PC-3 (cell line): ENCODE measurements around the gene FRMPD1.

Source experiments
- EZH2 ChIP-seq: fragments of 300-600 bp; sonication (generic); IDR thresholded peaks from one replicate; pipeline ENCODE4 v1.6.1; 2017; ENCODE audit warnings: antibody characterized with exemption, mild to moderate bottlenecking, low read length; ENCODE audit not compliant: unreplicated experiment
- EZH2phosphoT487 ChIP-seq: fragments of 300-600 bp; sonication (generic); IDR thresholded peaks from 2 replicates; pipeline ENCODE4 v1.6.1; 2018; ENCODE audit warnings: mild to moderate bottlenecking, antibody characterized with exemption, low read length, borderline replicate concordance
- TF ChIP-seq, protein P1 (sequence below): fragments of 300-600 bp; sonication (generic); conservative IDR thresholded peaks from 2 replicates; pipeline ENCODE4 v1.5.1; 2017; ENCODE audit warnings: antibody characterized with exemption, low read depth, mild to moderate bottlenecking, low read length

DNA sequence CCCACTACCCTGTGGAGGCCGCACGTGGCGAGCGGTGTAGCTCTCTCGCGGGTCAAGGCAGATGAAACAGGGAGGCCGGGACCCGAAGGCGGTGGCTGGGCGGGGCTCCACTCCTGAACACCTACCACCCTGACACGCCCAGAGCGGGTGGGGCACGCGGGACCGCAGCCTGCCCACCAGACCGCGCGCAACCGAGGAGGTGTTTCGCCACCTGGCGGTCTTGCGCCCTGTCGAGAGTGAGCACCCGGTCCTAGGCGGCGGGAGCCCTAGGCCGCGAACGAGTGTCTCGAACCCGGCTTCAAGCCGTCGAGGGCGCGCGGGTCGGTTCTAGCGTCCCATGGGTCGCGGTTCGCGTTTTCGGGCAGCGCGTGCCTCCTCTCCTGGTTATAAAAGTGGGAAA lies 136.3 kb downstream of the FRMPD1 start:
- TF ChIP-seq, protein P1, sequence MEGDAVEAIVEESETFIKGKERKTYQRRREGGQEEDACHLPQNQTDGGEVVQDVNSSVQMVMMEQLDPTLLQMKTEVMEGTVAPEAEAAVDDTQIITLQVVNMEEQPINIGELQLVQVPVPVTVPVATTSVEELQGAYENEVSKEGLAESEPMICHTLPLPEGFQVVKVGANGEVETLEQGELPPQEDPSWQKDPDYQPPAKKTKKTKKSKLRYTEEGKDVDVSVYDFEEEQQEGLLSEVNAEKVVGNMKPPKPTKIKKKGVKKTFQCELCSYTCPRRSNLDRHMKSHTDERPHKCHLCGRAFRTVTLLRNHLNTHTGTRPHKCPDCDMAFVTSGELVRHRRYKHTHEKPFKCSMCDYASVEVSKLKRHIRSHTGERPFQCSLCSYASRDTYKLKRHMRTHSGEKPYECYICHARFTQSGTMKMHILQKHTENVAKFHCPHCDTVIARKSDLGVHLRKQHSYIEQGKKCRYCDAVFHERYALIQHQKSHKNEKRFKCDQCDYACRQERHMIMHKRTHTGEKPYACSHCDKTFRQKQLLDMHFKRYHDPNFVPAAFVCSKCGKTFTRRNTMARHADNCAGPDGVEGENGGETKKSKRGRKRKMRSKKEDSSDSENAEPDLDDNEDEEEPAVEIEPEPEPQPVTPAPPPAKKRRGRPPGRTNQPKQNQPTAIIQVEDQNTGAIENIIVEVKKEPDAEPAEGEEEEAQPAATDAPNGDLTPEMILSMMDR = no peak
- TF ChIP-seq EZH2phosphoT487 = no peak
- TF ChIP-seq EZH2 = no peak
